ENCODE measurements around the gene SRSF9. TPM values are rescaled to one million over a fixed set of nuclear protein-coding genes. Genes with fewer than 3 reads are reported as not detected.

The SRSF9 gene
- total RNA-seq, 1 experiment from 2014 or later, result 319 TPM

GRCh38 chr12:120425797-120426196 is 43.8 kb downstream of the SRSF9 start:
- no peak overlapping the region for H3K27ac ChIP-seq (ENCODE audit: low read length)
- H3F3A ChIP-seq (ENCODE audit: low read length, unreplicated experiment), result no peaks in the 10 kb centered on the region
- TF ChIP-seq CTCF (conservative IDR thresholded peaks at IDR 0.05; ENCODE audit: low read depth, low read length) (no peak), EZH2 (IDR thresholded peaks at IDR 0.05; ENCODE audit: low read length, unreplicated experiment) (no peak), EZH2phosphoT487 (IDR thresholded peaks at IDR 0.05; ENCODE audit: borderline replicate concordance, low read length) (no peak)
- POLR2A ChIA-PET (ENCODE audit: unreplicated experiment), result no interaction called here
- H3K9ac ChIP-seq (ENCODE audit: low read length), result no peak overlapping the region
- H3K79me2 ChIP-seq (ENCODE audit: low read length), result no peaks in the 10 kb centered on the region
- intact Hi-C loops (cut with micrococcal nuclease), result no loop called here
- BruUV-seq (replicated peaks), result no TSS peak
- no peak for DNase-seq
- no peaks in the 10 kb centered on the region for H3K9me2 ChIP-seq (replicated peaks; ENCODE audit: low read length)
- H3K36me3 ChIP-seq (ENCODE audit: low read depth, low read length), result no peaks in the 10 kb centered on the region; the same call in 1 of the 2 replicates
- H3K9me3 ChIP-seq (ENCODE audit: low read length), result no peaks in the 10 kb centered on the region
- no peak for ATAC-seq
- H4K20me1 ChIP-seq (ENCODE audit: low read length), result no peaks in the 10 kb centered on the region
- H3K4me2 ChIP-seq (ENCODE audit: low read length), result no peak overlapping the region
- H3K4me3 ChIP-seq (ENCODE audit: low read length), result no peak overlapping the region
- H3K27me3 ChIP-seq (ENCODE audit: low read length), result no peaks in the 10 kb centered on the region
- CTCF ChIA-PET, result no interaction called here
- no peaks in the 10 kb centered on the region for H3K4me1 ChIP-seq (ENCODE audit: insufficient read depth, low read length)
- peak overlapping the region; percentile 52 for H2AFZ ChIP-seq (ENCODE audit: low read length)

GRCh38 chr12:120422892-120423456 is 46.6 kb downstream of the SRSF9 start:
- H3K36me3 ChIP-seq (ENCODE audit: low read depth, low read length), result no peaks in the 10 kb centered on the region
- TF ChIP-seq CTCF (conservative IDR thresholded peaks at IDR 0.05; ENCODE audit: low read depth, low read length) (no peak), EZH2phosphoT487 (IDR thresholded peaks at IDR 0.05; ENCODE audit: borderline replicate concordance, low read length) (no peak), EZH2 (IDR thresholded peaks at IDR 0.05; ENCODE audit: low read length, unreplicated experiment) (no peak)
- H3K9me2 ChIP-seq (replicated peaks; ENCODE audit: low read length), result no peaks in the 10 kb centered on the region
- no peaks in the 10 kb centered on the region for H3K9me3 ChIP-seq (ENCODE audit: low read length)
- no peak overlapping the region for H3K27ac ChIP-seq (ENCODE audit: low read length)
- H3K9ac ChIP-seq (ENCODE audit: low read length), result no peak overlapping the region
- H3F3A ChIP-seq (ENCODE audit: low read length, unreplicated experiment), result no peaks in the 10 kb centered on the region
- POLR2A ChIA-PET (ENCODE audit: unreplicated experiment), result no interaction called here
- no TSS peak for BruUV-seq (replicated peaks)
- no peak overlapping the region for H3K4me2 ChIP-seq (ENCODE audit: low read length)
- H2AFZ ChIP-seq (ENCODE audit: low read length), result no peak overlapping the region
- H4K20me1 ChIP-seq (ENCODE audit: low read length), result no peaks in the 10 kb centered on the region
- H3K4me1 ChIP-seq (ENCODE audit: insufficient read depth, low read length), result no peaks in the 10 kb centered on the region
- H3K27me3 ChIP-seq (ENCODE audit: low read length), result no peaks in the 10 kb centered on the region
- ATAC-seq (no peak), DNase-seq (no peak)
- CTCF ChIA-PET, result no interaction called here
- intact Hi-C loops (cut with micrococcal nuclease), result no loop called here
- H3K79me2 ChIP-seq (ENCODE audit: low read length), result no peaks in the 10 kb centered on the region
- no peak overlapping the region for H3K4me3 ChIP-seq (ENCODE audit: low read length)

- no peak overlapping the region for H3K27ac ChIP-seq (ENCODE audit: low read length)
- no peaks in the 10 kb centered on the region for H3K27me3 ChIP-seq (ENCODE audit: low read length)
- intact Hi-C loops (cut with micrococcal nuclease), result no loop called here
- no peaks in the 10 kb centered on the region for H3K9me2 ChIP-seq (replicated peaks; ENCODE audit: low read length)
- H3K79me2 ChIP-seq (ENCODE audit: low read length), result no peaks in the 10 kb centered on the region
- no TSS peak for BruUV-seq (replicated peaks)
- H3K36me3 ChIP-seq (ENCODE audit: low read depth, low read length), result no peaks in the 10 kb centered on the region
- no peaks in the 10 kb centered on the region for H3K9me3 ChIP-seq (ENCODE audit: low read length)
- DNase-seq (no peak), ATAC-seq (no peak)
- POLR2A ChIA-PET (ENCODE audit: unreplicated experiment), result no interaction called here
- H2AFZ ChIP-seq (ENCODE audit: low read length), result no peak overlapping the region
- H3K4me1 ChIP-seq (ENCODE audit: insufficient read depth, low read length), result no peaks in the 10 kb centered on the region
- no peak for TF ChIP-seq CTCF (conservative IDR thresholded peaks at IDR 0.05; ENCODE audit: low read depth, low read length)
- no peak for TF ChIP-seq EZH2phosphoT487 (IDR thresholded peaks at IDR 0.05; ENCODE audit: borderline replicate concordance, low read length)
- TF ChIP-seq EZH2 (IDR thresholded peaks at IDR 0.05; ENCODE audit: low read length, unreplicated experiment), result no peak
- H3K4me2 ChIP-seq (ENCODE audit: low read length), result no peak overlapping the region
- H3F3A ChIP-seq (ENCODE audit: low read length, unreplicated experiment), result no peaks in the 10 kb centered on the region
- no peak overlapping the region for H3K9ac ChIP-seq (ENCODE audit: low read length)
- CTCF ChIA-PET, result no interaction called here
- no peaks in the 10 kb centered on the region for H4K20me1 ChIP-seq (ENCODE audit: low read length)
- H3K4me3 ChIP-seq (ENCODE audit: low read length), result no peak overlapping the region
These were observed 47.8 kb downstream of the SRSF9 start for GRCh38 chr12:120421701-120422100.
